Epithelial cell of proximal tubule (primary cell): ENCODE data around the gene FBXO7. TPM values are rescaled to one million over a fixed set of nuclear protein-coding genes. Genes with fewer than 3 reads are reported as not detected.

Source experiments
- DNase-seq: peaks from one replicate; pipeline ENCODE4 v3.0.0-alpha.2; 2011; ENCODE audit warnings: low read depth
- H3K4me3 ChIP-seq: 2 replicates; pipeline ENCODE4 v1.5.1; 2011; ENCODE audit warnings: low read depth, mild to moderate bottlenecking, low read length
- total RNA-seq: library from RNA; depleted of rRNA; stranded (reverse); fragments of >200 nt; gene quantifications from 2 replicates; pipeline ENCODE4 v1.2.3, GENCODE V29; 2015
- TF ChIP-seq, protein P1 (sequence below): conservative IDR thresholded peaks from 2 replicates; pipeline ENCODE4 v1.5.1; 2012; ENCODE audit warnings: low read depth, mild to moderate bottlenecking, low read length

Gene FBXO7
- total RNA-seq, 1 donor from 2014 or later, result 89.7 TPM

DNA sequence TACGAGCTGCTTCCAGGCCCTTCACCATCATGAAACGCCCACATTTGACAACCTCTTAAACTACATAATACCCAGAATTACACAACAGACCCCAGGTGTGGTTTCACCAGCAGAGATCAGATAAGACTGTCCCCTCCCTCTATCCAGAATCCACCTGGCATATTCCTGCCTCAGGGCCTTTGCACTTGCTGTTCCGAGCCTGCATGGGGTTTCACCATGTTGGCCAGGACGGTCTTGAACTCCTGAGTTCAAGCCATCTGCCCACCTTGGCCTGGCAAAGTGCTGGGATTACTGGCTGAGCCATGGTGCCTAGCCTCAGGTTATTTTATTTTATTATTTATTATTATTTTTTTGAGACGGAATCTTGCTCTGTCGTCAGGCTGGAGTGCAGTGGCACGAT, 73.4 kb downstream of the FBXO7 start:
- no peak overlapping the region for H3K4me3 ChIP-seq
- TF ChIP-seq, protein P1, sequence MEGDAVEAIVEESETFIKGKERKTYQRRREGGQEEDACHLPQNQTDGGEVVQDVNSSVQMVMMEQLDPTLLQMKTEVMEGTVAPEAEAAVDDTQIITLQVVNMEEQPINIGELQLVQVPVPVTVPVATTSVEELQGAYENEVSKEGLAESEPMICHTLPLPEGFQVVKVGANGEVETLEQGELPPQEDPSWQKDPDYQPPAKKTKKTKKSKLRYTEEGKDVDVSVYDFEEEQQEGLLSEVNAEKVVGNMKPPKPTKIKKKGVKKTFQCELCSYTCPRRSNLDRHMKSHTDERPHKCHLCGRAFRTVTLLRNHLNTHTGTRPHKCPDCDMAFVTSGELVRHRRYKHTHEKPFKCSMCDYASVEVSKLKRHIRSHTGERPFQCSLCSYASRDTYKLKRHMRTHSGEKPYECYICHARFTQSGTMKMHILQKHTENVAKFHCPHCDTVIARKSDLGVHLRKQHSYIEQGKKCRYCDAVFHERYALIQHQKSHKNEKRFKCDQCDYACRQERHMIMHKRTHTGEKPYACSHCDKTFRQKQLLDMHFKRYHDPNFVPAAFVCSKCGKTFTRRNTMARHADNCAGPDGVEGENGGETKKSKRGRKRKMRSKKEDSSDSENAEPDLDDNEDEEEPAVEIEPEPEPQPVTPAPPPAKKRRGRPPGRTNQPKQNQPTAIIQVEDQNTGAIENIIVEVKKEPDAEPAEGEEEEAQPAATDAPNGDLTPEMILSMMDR, result no peak
- no peak for DNase-seq

Other genes with a start within 250 kb of the FBXO7 start
- gene SLC5A4, start 219.5 kb upstream of the FBXO7 start, total RNA-seq, result not detected in 2 replicates
- gene RFPL3, start 116.9 kb upstream of the FBXO7 start, total RNA-seq, result not detected in 2 replicates
- gene RTCB, start 62.6 kb upstream of the FBXO7 start, total RNA-seq, result 106 and 130 TPM in 2 replicates
- gene BPIFC, start 10.4 kb upstream of the FBXO7 start, total RNA-seq, result not detected in 2 replicates